ENCODE data around the gene ANXA5.

The ANXA5 gene

GRCh38 chr4:121726642-121727268 lies 30.0 kb upstream of the ANXA5 start:
- Histone ChIP-seq H3K4me1 (ENCODE audit: control extremely low read depth in 1 of 4, control insufficient read depth in 4 of 4, insufficient read depth in 4 of 4, low read length in 3 of 4) (no peaks in the 10 kb centered on the region), H3K27ac (ENCODE audit: insufficient read depth in 1 of 2, low read depth in 1 of 2, low read length in 2 of 2, poor library complexity in 1 of 2, severe bottlenecking in 2 of 2) (no peak overlapping the region), H3K9me3 (ENCODE audit: control extremely low read depth in 1 of 5, control insufficient read depth in 4 of 5, insufficient read depth in 2 of 5, low read depth in 1 of 5, low read length in 4 of 5) (no peaks in the 10 kb centered on the region), H3K27me3 (replicated peaks in 2 of 5; ENCODE audit: control insufficient read depth in 4 of 5, insufficient read depth in 5 of 5, low read length in 4 of 5) (peaks cover 0 to under 1% (median 0%) of the 10 kb centered on the region in 5 experiments), H3K4me3 (ENCODE audit: control insufficient read depth in 1 of 7, extremely low read depth in 1 of 7, insufficient read depth in 4 of 7, low read depth in 2 of 7, low read length in 6 of 7) (no peak overlapping the region), H3K36me3 (ENCODE audit: control insufficient read depth in 4 of 4, insufficient read depth in 4 of 4, low read length in 3 of 4) (no peaks in the 10 kb centered on the region)
- ChIA-PET CTCF (interaction anchor here (1.0 to 1.7 kb wide), 4 partner anchors 9 to 30 kb away, joined by 3 to 6 read pairs (median 3); no protein-coding TSS in a partner anchor), POLR2A (no interaction called here)
- no CpG with 5 or more reads among the region's 3 CpGs for WGBS (ENCODE audit: insufficient coverage)
- DNase-seq: peak; percentile 53 to 75 (median 69)

- Histone ChIP-seq H3K4me1 (ENCODE audit: control extremely low read depth in 1 of 4, control insufficient read depth in 4 of 4, insufficient read depth in 4 of 4, low read length in 3 of 4) (no peaks in the 10 kb centered on the region), H3K27me3 (replicated peaks in 2 of 5; ENCODE audit: control insufficient read depth in 4 of 5, insufficient read depth in 5 of 5, low read length in 4 of 5) (peaks cover 0 to 2% (median 0%) of the 10 kb centered on the region in 5 experiments), H3K27ac (ENCODE audit: insufficient read depth in 1 of 2, low read depth in 1 of 2, low read length in 2 of 2, poor library complexity in 1 of 2, severe bottlenecking in 2 of 2) (no peak overlapping the region), H3K4me3 (ENCODE audit: control insufficient read depth in 1 of 7, extremely low read depth in 1 of 7, insufficient read depth in 4 of 7, low read depth in 2 of 7, low read length in 6 of 7) (no peak overlapping the region), H3K9me3 (ENCODE audit: control extremely low read depth in 1 of 5, control insufficient read depth in 4 of 5, insufficient read depth in 2 of 5, low read depth in 1 of 5, low read length in 4 of 5) (no peaks in the 10 kb centered on the region), H3K36me3 (ENCODE audit: control insufficient read depth in 4 of 4, insufficient read depth in 4 of 4, low read length in 3 of 4) (no peaks in the 10 kb centered on the region)
- CTCF ChIA-PET: interaction anchor here (0.5 to 2.7 kb wide), 7 partner anchors 10 to 354 kb away, joined by 3 to 8 read pairs (median 5); partner anchors contain the start of gene ANXA5
- WGBS (ENCODE audit: insufficient coverage): no CpG with 5 or more reads among the region's 1 CpG
- no peak for DNase-seq
- POLR2A ChIA-PET: interaction anchor here (0.9 kb wide), 1 partner anchor 29 kb away, joined by 3 read pairs; no protein-coding TSS in a partner anchor
Measured at GRCh38 chr4:121724671-121725070, 27.9 kb upstream of the ANXA5 start.

GRCh38 chr4:121721700-121722099 lies 24.9 kb upstream of the ANXA5 start:
- H3K36me3 ChIP-seq (ENCODE audit: control insufficient read depth in 4 of 4, insufficient read depth in 4 of 4, low read length in 3 of 4): no peaks in the 10 kb centered on the region
- peaks cover 0 to 4% (median 0%) of the 10 kb centered on the region in 5 experiments for H3K27me3 ChIP-seq (replicated peaks in 2 of 5; ENCODE audit: control insufficient read depth in 4 of 5, insufficient read depth in 5 of 5, low read length in 4 of 5)
- H3K4me1 ChIP-seq (ENCODE audit: control extremely low read depth in 1 of 4, control insufficient read depth in 4 of 4, insufficient read depth in 4 of 4, low read length in 3 of 4): no peaks in the 10 kb centered on the region
- CTCF ChIA-PET: interaction anchor here (1.2 to 1.5 kb wide), 2 partner anchors 10 to 15 kb away, joined by 4 to 7 read pairs; no protein-coding TSS in a partner anchor
- DNase-seq: no peak
- POLR2A ChIA-PET: no interaction called here
- H3K4me3 ChIP-seq (ENCODE audit: control insufficient read depth in 1 of 7, extremely low read depth in 1 of 7, insufficient read depth in 4 of 7, low read depth in 2 of 7, low read length in 6 of 7): no peak overlapping the region
- WGBS (ENCODE audit: insufficient coverage): 100% methylated on average over 1 of the region's 1 CpG
- H3K27ac ChIP-seq (ENCODE audit: insufficient read depth in 1 of 2, low read depth in 1 of 2, low read length in 2 of 2, poor library complexity in 1 of 2, severe bottlenecking in 2 of 2): no peak overlapping the region
- no peaks in the 10 kb centered on the region for H3K9me3 ChIP-seq (ENCODE audit: control extremely low read depth in 1 of 5, control insufficient read depth in 4 of 5, insufficient read depth in 2 of 5, low read depth in 1 of 5, low read length in 4 of 5)

GRCh38 chr4:121720109-121720508 lies 23.3 kb upstream of the ANXA5 start:
- ChIA-PET CTCF (no interaction called here), POLR2A (no interaction called here)
- H3K4me1 ChIP-seq (ENCODE audit: control extremely low read depth in 1 of 4, control insufficient read depth in 4 of 4, insufficient read depth in 4 of 4, low read length in 3 of 4): no peaks in the 10 kb centered on the region
- no CpG with 5 or more reads among the region's 1 CpG for WGBS (ENCODE audit: insufficient coverage)
- DNase-seq: no peak
- H3K27ac ChIP-seq (ENCODE audit: insufficient read depth in 1 of 2, low read depth in 1 of 2, low read length in 2 of 2, poor library complexity in 1 of 2, severe bottlenecking in 2 of 2): no peak overlapping the region
- H3K36me3 ChIP-seq (ENCODE audit: control insufficient read depth in 4 of 4, insufficient read depth in 4 of 4, low read length in 3 of 4): no peaks in the 10 kb centered on the region
- H3K27me3 ChIP-seq (replicated peaks in 2 of 5; ENCODE audit: control insufficient read depth in 4 of 5, insufficient read depth in 5 of 5, low read length in 4 of 5): peaks cover 0 to 5% (median 3%) of the 10 kb centered on the region in 5 experiments
- no peak overlapping the region for H3K4me3 ChIP-seq (ENCODE audit: control insufficient read depth in 1 of 7, extremely low read depth in 1 of 7, insufficient read depth in 4 of 7, low read depth in 2 of 7, low read length in 6 of 7)
- H3K9me3 ChIP-seq (ENCODE audit: control extremely low read depth in 1 of 5, control insufficient read depth in 4 of 5, insufficient read depth in 2 of 5, low read depth in 1 of 5, low read length in 4 of 5): no peaks in the 10 kb centered on the region

- 100% methylated on average over 2 of the region's 4 CpGs for WGBS (ENCODE audit: insufficient coverage)
- H3K4me1 ChIP-seq (ENCODE audit: control extremely low read depth in 1 of 4, control insufficient read depth in 4 of 4, insufficient read depth in 4 of 4, low read length in 3 of 4): no peaks in the 10 kb centered on the region
- ChIA-PET CTCF (interaction anchor here (1.3 kb wide), 1 partner anchor 8 kb away, joined by 3 read pairs; no protein-coding TSS in a partner anchor), POLR2A (no interaction called here)
- H3K36me3 ChIP-seq (ENCODE audit: control insufficient read depth in 4 of 4, insufficient read depth in 4 of 4, low read length in 3 of 4): no peaks in the 10 kb centered on the region
- peaks cover 0 to 5% (median 3%) of the 10 kb centered on the region in 5 experiments for H3K27me3 ChIP-seq (replicated peaks in 2 of 5; ENCODE audit: control insufficient read depth in 4 of 5, insufficient read depth in 5 of 5, low read length in 4 of 5)
- H3K9me3 ChIP-seq (ENCODE audit: control extremely low read depth in 1 of 5, control insufficient read depth in 4 of 5, insufficient read depth in 2 of 5, low read depth in 1 of 5, low read length in 4 of 5): no peaks in the 10 kb centered on the region
- H3K27ac ChIP-seq (ENCODE audit: insufficient read depth in 1 of 2, low read depth in 1 of 2, low read length in 2 of 2, poor library complexity in 1 of 2, severe bottlenecking in 2 of 2): no peak overlapping the region
- DNase-seq: no peak
- H3K4me3 ChIP-seq (ENCODE audit: control insufficient read depth in 1 of 7, extremely low read depth in 1 of 7, insufficient read depth in 4 of 7, low read depth in 2 of 7, low read length in 6 of 7): no peak overlapping the region
Measured at GRCh38 chr4:121717680-121718237, 21.0 kb upstream of the ANXA5 start.

- CTCF ChIA-PET: interaction anchor here (1.5 to 2.2 kb wide), 2 partner anchors 10 to 13 kb away, joined by 6 to 8 read pairs; no protein-coding TSS in a partner anchor
- Histone ChIP-seq H3K4me3 (ENCODE audit: control insufficient read depth in 1 of 7, extremely low read depth in 1 of 7, insufficient read depth in 4 of 7, low read depth in 2 of 7, low read length in 6 of 7) (no peak overlapping the region), H3K36me3 (ENCODE audit: control insufficient read depth in 4 of 4, insufficient read depth in 4 of 4, low read length in 3 of 4) (no peaks in the 10 kb centered on the region), H3K4me1 (ENCODE audit: control extremely low read depth in 1 of 4, control insufficient read depth in 4 of 4, insufficient read depth in 4 of 4, low read length in 3 of 4) (peaks cover 0 to 10% (median 7%) of the 10 kb centered on the region in 4 experiments), H3K27ac (ENCODE audit: insufficient read depth in 1 of 2, low read depth in 1 of 2, low read length in 2 of 2, poor library complexity in 1 of 2, severe bottlenecking in 2 of 2) (no peak overlapping the region), H3K27me3 (replicated peaks in 2 of 5; ENCODE audit: control insufficient read depth in 4 of 5, insufficient read depth in 5 of 5, low read length in 4 of 5) (peaks cover 3 to 13% (median 10%) of the 10 kb centered on the region in 5 experiments), H3K9me3 (ENCODE audit: control extremely low read depth in 1 of 5, control insufficient read depth in 4 of 5, insufficient read depth in 2 of 5, low read depth in 1 of 5, low read length in 4 of 5) (no peaks in the 10 kb centered on the region)
- POLR2A ChIA-PET: no interaction called here
- DNase-seq: no peak
- 96% methylated on average over 2 of the region's 4 CpGs for WGBS (ENCODE audit: insufficient coverage)
Measured at GRCh38 chr4:121714548-121714947, 17.8 kb upstream of the ANXA5 start.

- Histone ChIP-seq H3K36me3 (ENCODE audit: control insufficient read depth in 4 of 4, insufficient read depth in 4 of 4, low read length in 3 of 4) (no peaks in the 10 kb centered on the region), H3K4me3 (ENCODE audit: control insufficient read depth in 1 of 7, extremely low read depth in 1 of 7, insufficient read depth in 4 of 7, low read depth in 2 of 7, low read length in 6 of 7) (no peak overlapping the region), H3K9me3 (ENCODE audit: control extremely low read depth in 1 of 5, control insufficient read depth in 4 of 5, insufficient read depth in 2 of 5, low read depth in 1 of 5, low read length in 4 of 5) (no peaks in the 10 kb centered on the region), H3K4me1 (ENCODE audit: control extremely low read depth in 1 of 4, control insufficient read depth in 4 of 4, insufficient read depth in 4 of 4, low read length in 3 of 4) (peaks cover 0 to 10% (median 7%) of the 10 kb centered on the region in 4 experiments), H3K27me3 (replicated peaks in 2 of 5; ENCODE audit: control insufficient read depth in 4 of 5, insufficient read depth in 5 of 5, low read length in 4 of 5) (peaks cover 3 to 14% (median 10%) of the 10 kb centered on the region in 5 experiments), H3K27ac (ENCODE audit: insufficient read depth in 1 of 2, low read depth in 1 of 2, low read length in 2 of 2, poor library complexity in 1 of 2, severe bottlenecking in 2 of 2) (no peak overlapping the region)
- ChIA-PET POLR2A (no interaction called here), CTCF (interaction anchor here (0.6 to 1.9 kb wide), 4 partner anchors 9 to 19 kb away, joined by 3 to 4 read pairs (median 3); partner anchors contain the start of gene ANXA5)
- DNase-seq: no peak
- 100% methylated on average over 2 of the region's 4 CpGs for WGBS (ENCODE audit: insufficient coverage)
Measured at GRCh38 chr4:121712783-121713182, 16.0 kb upstream of the ANXA5 start.
